22Rv1 (cell line): ENCODE results near the gene CCNB1.

Source experiments
- CTCF ChIP-seq: fragments of 450-650 bp; IDR thresholded peaks from 2 replicates; pipeline ENCODE4 v1.5.1; 2017; ENCODE audit warnings: mild to moderate bottlenecking
- ZFX ChIP-seq: fragments of 450-650 bp; IDR thresholded peaks from 2 replicates; pipeline ENCODE4 v1.6.1; 2017; ENCODE audit warnings: antibody characterized with exemption, borderline replicate concordance

DNA sequence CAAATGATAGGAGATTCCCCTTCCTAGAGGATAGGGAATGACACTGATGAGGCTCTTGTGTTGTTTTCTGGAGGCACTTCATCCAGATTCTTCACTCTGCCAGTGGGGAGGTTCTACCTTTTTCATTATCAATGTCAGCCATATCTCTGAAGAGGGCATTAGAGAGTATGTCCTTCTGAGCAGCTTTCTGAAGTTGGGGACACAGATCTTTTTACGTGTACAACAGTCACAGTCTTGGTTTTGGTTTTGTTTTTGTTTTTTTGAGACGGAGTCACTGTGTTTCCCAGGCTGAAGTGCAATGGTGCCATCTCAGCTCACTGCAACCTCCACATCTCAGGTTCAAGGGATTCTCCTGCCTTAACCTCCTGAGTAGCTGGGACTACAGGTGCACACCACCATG, 45.1 kb downstream of the CCNB1 start:
- TF ChIP-seq CTCF (no peak), ZFX (no peak)
